A673 (cell line): ENCODE data around the gene TNFAIP8L3. TPM values are rescaled to one million over a fixed set of nuclear protein-coding genes. Genes with fewer than 3 reads are reported as not detected.

ENCODE experiments used
- BruUV-seq: library from RNA; stranded (reverse); fragments of 400-500 nt; replicated peaks from 2 replicates; lab custom pipeline; 2021; lab: Mats Ljungman, UMichigan
- CTCF ChIA-PET: fragments of 300-600 bp; sonication (Branson Sonifier 250); formaldehyde crosslinking; loops from one replicate; lab custom pipeline; 2022; ENCODE audit warnings: antibody characterized with exemption; lab: Charles Lee
- POLR2A ChIA-PET: fragments of 300-600 bp; sonication (Branson Sonifier 250); formaldehyde crosslinking; loops from one replicate; lab custom pipeline; 2022; ENCODE audit warnings: antibody characterized with exemption; ENCODE audit not compliant: low non-redundant PET; lab: Charles Lee
- DNase-seq: peaks from one replicate; pipeline ENCODE4 v3.0.0-alpha.2; 2015; ENCODE audit warnings: low spot score
- H3K27ac ChIP-seq: fragments of 200-600 bp; sonication (generic); 2 replicates; pipeline ENCODE4 v1.5.1; 2016; ENCODE audit warnings: mixed run types, low read depth, mild to moderate bottlenecking, mixed read lengths, antibody characterized with exemption, low read length; ENCODE audit not compliant: poor library complexity, severe bottlenecking
- H3K27me3 ChIP-seq: fragments of 200-600 bp; sonication (generic); replicated peaks from 2 replicates; pipeline ENCODE4 v1.6.1; 2017; ENCODE audit warnings: mixed run types, low read depth, mild to moderate bottlenecking, mixed read lengths, antibody characterized with exemption, low read length; ENCODE audit not compliant: insufficient read depth, poor library complexity
- H3K36me3 ChIP-seq: fragments of 200-600 bp; sonication (generic); 2 replicates; pipeline ENCODE4 v1.6.1; 2016; ENCODE audit warnings: mixed run types, mild to moderate bottlenecking, mixed read lengths, antibody characterized with exemption, low read length; ENCODE audit not compliant: insufficient read depth, poor library complexity, severe bottlenecking
- H3K4me1 ChIP-seq: fragments of 200-600 bp; sonication (generic); 2 replicates; pipeline ENCODE4 v1.6.1; 2017; ENCODE audit warnings: mixed run types, mild to moderate bottlenecking, mixed read lengths, antibody characterized with exemption, low read length; ENCODE audit not compliant: insufficient read depth, poor library complexity, severe bottlenecking
- H3K4me3 ChIP-seq: fragments of 200-600 bp; sonication (generic); 2 replicates; pipeline ENCODE4 v1.5.1; 2016; ENCODE audit warnings: low read depth, mixed run types, mild to moderate bottlenecking, mixed read lengths, low read length; ENCODE audit not compliant: poor library complexity, severe bottlenecking
- H3K9me3 ChIP-seq: fragments of 200-600 bp; sonication (generic); 2 replicates; pipeline ENCODE4 v1.6.1; 2016; ENCODE audit warnings: mixed run types, low read depth, mild to moderate bottlenecking, mixed read lengths, antibody characterized with exemption, low read length; ENCODE audit not compliant: poor library complexity, severe bottlenecking
- EZH2 ChIP-seq: fragments of 200-600 bp; sonication (generic); IDR thresholded peaks from 2 replicates; pipeline ENCODE4 v1.6.1; 2017; ENCODE audit warnings: borderline replicate concordance, low read depth, mild to moderate bottlenecking, mixed read lengths, antibody characterized with exemption, low read length; ENCODE audit not compliant: poor library complexity, severe bottlenecking
- intact Hi-C: fragments of 100-400 bp; cut with micrococcal nuclease; formaldehyde crosslinking; loops from one replicate; pipeline ENCODE4 v1.10.0; 2022; ENCODE audit not compliant: unreplicated experiment
- total RNA-seq: library from RNA; stranded (reverse); gene quantifications from 2 replicates; pipeline ENCODE4 v1.2.3, GENCODE V29; 2021
- TF ChIP-seq, protein P1 (sequence below): fragments of 300-800, 200-600 bp; sonication (generic); conservative IDR thresholded peaks from 2 replicates; pipeline ENCODE4 v1.5.1; 2017; ENCODE audit warnings: low read depth, mild to moderate bottlenecking, antibody characterized with exemption, low read length, moderate library complexity, mixed read lengths

The TNFAIP8L3 gene
- total RNA-seq, 1 experiment from 2014 or later, result 0.15 TPM

DNA sequence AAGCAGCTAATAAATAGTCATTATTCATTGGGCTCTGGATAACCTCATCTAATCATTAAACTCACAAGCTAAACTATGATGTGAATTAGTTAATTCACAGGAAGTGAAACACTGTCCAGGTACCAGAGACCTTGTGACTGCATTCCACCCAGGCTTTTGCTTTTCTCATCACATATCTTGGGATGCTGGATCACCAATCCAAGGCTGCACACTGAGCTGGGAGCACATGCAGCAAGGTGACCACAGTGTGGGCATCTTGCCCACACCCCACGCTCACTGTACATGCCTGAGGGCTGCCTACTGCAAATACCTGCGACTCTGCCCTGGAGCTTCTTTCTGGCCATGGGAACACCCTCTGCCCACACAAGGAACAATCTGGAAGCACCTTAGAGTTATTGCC, 40.6 kb upstream of the TNFAIP8L3 start:
- ChIA-PET CTCF (no interaction called here), POLR2A (no interaction called here)
- Histone ChIP-seq H3K4me1 (no peaks in the 10 kb centered on the region), H3K4me3 (no peak overlapping the region), H3K27me3 (no peaks in the 10 kb centered on the region), H3K36me3 (no peaks in the 10 kb centered on the region), H3K27ac (no peak overlapping the region), H3K9me3 (no peaks in the 10 kb centered on the region)
- TF ChIP-seq, protein P1, sequence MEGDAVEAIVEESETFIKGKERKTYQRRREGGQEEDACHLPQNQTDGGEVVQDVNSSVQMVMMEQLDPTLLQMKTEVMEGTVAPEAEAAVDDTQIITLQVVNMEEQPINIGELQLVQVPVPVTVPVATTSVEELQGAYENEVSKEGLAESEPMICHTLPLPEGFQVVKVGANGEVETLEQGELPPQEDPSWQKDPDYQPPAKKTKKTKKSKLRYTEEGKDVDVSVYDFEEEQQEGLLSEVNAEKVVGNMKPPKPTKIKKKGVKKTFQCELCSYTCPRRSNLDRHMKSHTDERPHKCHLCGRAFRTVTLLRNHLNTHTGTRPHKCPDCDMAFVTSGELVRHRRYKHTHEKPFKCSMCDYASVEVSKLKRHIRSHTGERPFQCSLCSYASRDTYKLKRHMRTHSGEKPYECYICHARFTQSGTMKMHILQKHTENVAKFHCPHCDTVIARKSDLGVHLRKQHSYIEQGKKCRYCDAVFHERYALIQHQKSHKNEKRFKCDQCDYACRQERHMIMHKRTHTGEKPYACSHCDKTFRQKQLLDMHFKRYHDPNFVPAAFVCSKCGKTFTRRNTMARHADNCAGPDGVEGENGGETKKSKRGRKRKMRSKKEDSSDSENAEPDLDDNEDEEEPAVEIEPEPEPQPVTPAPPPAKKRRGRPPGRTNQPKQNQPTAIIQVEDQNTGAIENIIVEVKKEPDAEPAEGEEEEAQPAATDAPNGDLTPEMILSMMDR, result no peak
- TF ChIP-seq EZH2, result no peak
- no peak for DNase-seq
- intact Hi-C loops, result no loop called here
- no TSS peak for BruUV-seq

DNA sequence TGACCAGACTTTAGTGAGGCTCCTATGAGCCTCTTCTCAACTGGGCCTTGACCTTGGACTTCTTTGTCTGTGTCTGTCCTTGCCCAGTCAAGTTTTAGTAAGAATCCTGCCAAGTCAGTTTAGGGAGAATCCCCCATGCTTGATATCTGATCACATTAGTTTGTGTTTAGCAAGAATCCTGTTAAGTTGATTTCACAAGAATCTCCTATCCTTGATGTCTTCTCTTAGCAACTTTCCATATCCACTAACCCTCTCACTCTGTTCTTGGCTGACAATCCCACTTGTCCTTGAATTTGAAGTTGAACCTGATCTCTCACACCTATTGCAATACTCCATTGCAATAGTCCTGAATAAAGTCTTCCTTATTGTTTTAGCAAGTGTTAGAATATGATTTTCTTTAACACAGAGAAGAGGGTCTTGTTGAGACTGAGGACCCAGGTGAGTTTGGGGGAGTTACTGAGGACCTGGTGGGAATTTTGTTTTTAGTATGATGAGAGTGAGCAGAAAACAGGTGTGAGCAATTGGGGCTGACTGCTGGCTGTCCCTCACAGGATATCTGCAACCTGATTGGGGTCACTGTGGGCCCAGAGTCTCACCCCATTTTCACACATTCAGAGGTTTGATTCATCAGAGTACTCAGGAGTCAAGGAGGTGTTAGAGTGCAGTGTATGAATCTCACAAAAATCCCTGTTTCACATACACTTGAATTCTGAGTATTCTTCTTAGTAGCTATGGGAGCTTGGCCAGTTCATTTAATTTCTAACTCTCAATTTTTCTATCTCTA, 39.9 kb upstream of the TNFAIP8L3 start:
- ChIA-PET CTCF (no interaction called here), POLR2A (no interaction called here)
- H3K9me3 ChIP-seq, result no peaks in the 10 kb centered on the region
- TF ChIP-seq EZH2, result no peak
- TF ChIP-seq, protein P1, result no peak
- H3K4me3 ChIP-seq, result no peak overlapping the region
- no peak for DNase-seq
- no peaks in the 10 kb centered on the region for H3K27me3 ChIP-seq
- no peaks in the 10 kb centered on the region for H3K4me1 ChIP-seq
- intact Hi-C loops, result no loop called here
- H3K36me3 ChIP-seq, result no peaks in the 10 kb centered on the region
- no TSS peak for BruUV-seq
- H3K27ac ChIP-seq, result no peak overlapping the region

DNA sequence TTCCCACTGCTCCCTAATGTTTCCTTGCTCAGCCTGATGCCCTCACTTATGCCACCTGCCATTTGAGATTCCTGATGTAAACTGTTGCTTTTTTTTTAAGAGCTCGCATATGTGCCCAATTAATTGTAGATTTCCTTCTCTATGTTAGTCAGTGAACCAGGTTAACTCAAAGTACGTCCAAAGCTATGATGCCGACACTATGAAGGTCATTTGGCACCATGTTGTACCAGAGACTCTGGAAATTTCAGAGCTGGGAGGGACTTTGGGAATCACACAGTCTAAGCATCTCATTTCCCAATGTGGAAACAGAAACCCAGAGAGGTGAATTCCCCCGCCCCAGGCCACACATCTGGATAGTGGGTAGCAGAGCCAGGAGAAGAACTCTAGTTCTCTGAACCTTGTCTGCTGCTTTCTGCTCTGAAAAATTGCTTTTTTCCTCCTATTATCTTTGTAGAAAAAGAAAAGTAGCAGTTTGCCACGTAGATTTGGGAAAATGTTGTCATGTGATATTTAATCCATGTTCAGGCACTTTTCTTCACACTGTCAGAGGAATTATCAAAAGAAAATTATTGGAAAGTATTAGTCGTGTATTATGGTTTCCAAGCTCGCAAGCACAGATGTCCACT, 38.5 kb upstream of the TNFAIP8L3 start:
- ChIA-PET POLR2A (no interaction called here), CTCF (interaction anchor here (0.5 to 1.2 kb wide), 6 partner anchors 16 to 271 kb away, joined by 3 to 16 read pairs (median 4); no protein-coding TSS in a partner anchor)
- intact Hi-C loops, result no loop called here
- no peaks in the 10 kb centered on the region for H3K36me3 ChIP-seq
- H3K27me3 ChIP-seq, result no peaks in the 10 kb centered on the region
- DNase-seq, result no peak
- no peak overlapping the region for H3K4me3 ChIP-seq
- H3K9me3 ChIP-seq, result no peaks in the 10 kb centered on the region
- no peak overlapping the region for H3K27ac ChIP-seq
- TF ChIP-seq EZH2, result no peak
- TF ChIP-seq, protein P1, result no peak
- no peaks in the 10 kb centered on the region for H3K4me1 ChIP-seq
- no TSS peak for BruUV-seq
